Stimulated activated CD8-positive, alpha-beta memory T cell treated with anti-CD3 and anti-CD28 coated beads, Interleukin-4, amount 100 ng/mL, for 1 hour (primary cell): ENCODE measurements around the gene KPNB1.

ENCODE experiments used
- DNase-seq, 2 donors: peaks; one replicate each; pipeline ENCODE4 v3.0.0-alpha.2; 2020; ENCODE audit warnings: low read depth in 2 of 2, low spot score in 1 of 2

Gene KPNB1

DNA sequence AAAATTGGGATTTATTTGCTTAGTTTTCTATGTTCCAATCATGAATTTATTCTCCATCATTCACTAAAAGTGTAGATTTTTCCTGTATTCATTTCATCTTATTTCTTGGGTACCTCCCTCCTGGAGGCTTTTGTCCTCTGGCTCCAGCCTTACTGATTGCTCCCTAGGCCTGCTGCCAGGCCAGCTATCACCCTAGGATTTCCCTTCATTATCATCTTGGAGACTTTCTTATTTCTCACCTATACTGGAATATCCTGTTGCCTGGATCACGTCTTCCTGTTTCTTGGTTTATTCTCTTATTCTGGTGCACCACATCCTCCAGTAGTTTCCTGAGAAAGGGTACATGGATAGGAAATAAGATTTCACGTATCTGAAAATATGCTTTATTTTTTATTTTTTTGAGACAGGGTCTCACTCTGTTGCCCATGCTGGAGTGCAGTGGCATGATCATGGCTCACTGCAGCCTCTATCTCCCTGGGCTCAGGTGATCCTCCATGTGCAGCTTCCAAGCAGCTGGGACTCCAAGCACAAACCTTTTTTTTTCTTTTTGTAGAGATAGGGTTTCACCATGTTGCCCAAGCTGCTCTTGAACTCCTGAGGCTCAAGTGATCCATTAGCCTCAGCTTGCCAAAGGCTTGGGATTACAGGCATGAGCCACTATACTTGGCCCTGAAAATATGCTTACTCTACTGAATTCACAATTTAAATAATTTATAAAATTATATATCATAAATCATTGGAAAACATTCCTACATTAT lies 13.3 kb upstream of the KPNB1 start:
- DNase-seq, result no peak

DNA sequence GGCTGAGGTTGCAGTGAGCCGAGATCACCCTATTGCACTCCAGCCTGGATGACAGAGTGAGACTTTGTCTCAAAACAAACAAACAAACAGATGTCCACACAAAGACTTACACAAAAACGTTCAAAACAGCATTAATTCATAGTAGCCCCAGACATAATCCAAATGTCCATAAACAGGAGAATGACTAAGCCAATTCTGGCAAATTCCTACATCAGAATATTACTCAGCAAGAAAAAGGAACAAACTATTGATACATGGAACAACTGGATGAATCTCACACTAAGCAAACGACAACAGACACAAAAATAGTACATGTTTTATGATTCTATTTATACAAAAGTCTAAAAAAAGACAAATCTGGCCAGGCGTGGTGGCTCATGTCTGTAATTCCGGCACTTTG lies 10.8 kb upstream of the KPNB1 start:
- DNase-seq, result no peak

DNA sequence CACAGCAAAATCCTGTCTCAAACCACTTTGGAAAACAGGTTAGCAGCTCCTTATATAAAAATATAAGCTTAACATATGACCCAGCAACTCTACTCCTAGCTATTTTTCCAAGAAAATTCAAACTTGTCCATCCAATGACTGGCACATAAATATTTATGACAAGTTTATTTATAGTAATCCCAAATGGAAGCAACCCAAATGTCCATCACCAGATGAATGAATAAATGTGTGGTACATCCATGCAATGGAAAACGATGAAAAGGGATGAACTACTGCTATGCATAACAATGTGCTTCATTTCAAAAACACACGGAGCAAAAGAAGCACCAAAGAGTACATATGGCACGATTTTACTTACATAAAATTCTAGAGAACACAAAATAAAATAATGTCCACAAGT lies 9.6 kb upstream of the KPNB1 start:
- no peak for DNase-seq

DNA sequence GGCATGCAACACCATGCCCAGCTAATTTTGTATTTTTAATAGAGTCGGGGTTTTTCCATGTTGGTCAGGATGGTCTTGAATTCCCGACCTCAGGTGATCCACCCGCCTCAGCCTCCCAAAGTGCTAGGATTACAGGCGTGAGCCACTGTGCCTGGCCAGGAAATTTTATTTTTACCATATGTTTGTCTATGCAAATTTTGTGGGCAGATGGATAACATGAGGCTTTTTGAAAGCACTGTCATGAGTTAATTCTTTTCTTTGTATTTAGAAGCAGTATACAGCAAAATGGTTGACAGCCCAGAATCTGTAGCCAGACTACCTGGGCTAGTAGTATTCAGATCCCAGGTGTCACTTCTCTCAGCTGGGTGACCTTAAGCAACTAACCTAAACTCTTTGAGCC lies 8.5 kb upstream of the KPNB1 start:
- no peak for DNase-seq

DNA sequence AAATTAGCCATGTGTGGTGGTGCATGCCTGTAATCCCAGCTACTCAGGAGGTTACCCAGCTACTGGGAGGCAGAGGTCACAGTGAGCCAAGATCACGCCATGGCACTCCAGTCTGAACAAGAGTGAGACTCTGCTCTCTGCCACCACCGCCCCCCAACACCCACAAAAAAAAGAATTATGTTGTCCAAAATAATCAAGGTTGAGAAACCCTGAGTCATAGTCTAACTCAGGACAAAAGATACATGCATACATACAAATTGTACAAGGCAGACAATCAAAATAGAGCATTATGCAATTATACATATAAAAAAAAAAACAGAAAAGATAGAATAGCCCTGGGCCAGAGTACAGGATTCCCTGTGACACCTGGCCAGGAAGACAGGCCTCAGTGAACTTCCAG lies 6.6 kb upstream of the KPNB1 start:
- no peak for DNase-seq

DNA sequence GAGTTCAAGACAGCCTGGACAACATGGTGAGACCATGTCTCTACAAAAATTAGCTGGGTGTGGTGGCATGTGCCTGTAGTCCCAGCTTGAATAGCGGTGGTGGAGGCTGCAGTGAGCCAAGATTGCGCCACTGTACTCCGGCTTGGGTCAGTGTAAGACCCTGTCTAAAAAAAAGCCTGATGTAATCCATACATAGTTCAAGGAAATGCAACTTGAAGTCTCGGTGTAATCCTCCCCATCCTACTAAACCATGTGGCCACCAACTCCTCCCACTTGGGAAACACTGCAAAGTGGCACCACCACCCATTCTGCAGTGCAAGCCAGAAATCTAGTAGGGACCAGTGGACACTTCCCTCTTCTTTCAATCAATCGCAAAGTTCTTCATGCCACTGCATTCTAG lies 5.4 kb upstream of the KPNB1 start:
- DNase-seq, result no peak

DNA sequence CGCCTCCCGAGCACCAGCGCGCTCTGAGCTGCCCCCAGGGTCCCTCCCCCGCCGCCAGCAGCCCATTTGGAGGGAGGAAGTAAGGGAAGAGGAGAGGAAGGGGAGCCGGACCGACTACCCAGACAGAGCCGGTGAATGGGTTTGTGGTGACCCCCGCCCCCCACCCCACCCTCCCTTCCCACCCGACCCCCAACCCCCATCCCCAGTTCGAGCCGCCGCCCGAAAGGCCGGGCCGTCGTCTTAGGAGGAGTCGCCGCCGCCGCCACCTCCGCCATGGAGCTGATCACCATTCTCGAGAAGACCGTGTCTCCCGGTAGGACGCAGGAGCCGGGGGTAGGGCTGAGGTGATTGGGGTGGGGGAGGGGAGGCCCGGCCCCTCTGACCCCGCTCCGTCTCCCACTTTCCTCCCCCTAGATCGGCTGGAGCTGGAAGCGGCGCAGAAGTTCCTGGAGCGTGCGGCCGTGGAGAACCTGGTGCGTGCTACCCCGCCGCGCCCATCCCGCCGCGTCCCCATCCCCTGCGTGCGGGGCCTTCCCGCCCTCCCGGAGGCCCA lies 329 bp downstream of the KPNB1 start:
- peak in 1 of 2 donors; percentile 17 for DNase-seq

DNA sequence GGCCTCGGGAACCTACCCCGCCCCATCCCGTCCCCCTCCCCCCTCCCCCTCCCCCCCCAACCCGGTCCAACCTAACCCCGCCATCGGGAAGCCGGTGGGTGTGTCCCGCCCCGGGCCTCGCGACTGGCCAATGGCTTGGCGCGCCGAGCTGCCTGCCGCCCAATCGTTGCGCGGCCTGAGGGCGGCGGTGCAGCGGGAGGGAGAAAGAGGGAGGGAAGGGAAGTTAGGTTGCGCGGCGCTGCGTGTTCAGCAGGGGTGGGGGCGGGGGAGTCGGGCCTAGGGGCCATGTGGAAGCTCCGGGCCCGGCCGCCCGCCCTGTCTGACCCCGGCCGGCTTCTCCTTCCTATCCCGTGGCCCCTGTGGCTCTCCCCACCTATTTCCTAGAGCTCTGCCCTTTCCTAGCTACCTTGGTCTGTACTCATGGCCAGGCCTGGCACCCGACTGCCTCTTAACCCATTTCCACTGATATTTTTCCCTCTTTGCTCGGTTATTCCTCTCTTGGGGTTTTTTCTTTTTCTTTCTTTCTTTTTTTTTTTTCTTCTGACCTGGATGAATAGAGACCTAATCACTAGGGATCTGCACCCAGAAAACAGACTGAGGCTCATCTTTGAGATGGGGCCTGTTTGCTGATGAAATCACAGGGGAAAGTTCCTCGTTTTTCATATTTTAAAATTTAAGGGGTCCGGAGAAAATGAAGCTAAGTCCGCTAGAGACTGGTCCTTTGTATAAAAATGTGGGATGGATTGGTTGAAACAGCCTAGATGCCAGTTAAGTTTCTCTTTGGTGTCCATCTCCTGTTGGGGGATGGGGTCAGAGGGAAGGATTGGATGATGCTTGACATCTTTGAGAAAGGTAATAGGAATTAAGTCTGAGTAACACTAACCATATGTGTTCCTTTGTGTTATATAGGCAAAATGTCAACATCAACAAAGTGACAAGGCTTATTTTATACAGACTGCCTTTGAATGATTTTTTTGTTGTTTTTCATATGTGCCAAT lies 1.1 kb downstream of the KPNB1 start:
- peak; percentile 80 to 84 for DNase-seq

DNA sequence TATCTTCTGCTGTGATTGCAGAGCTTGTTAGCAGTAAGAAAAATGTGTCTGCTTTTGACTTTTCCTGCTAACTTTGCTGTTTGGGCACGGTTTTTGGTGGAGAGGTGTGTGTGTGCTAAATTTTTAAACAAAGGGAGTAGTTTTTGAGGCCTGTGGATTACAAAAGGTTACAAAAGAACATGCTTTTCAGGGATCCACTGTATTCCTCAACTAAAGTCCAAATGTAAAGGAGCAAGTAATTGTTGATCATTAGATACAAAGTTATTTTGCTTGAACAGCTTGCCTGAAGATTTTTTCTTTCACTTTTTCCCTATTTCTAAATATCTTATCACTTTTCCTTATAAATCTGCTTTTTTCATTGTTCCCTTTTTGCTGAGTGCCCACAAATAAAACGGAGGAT lies 2.0 kb downstream of the KPNB1 start:
- DNase-seq, result no peak

DNA sequence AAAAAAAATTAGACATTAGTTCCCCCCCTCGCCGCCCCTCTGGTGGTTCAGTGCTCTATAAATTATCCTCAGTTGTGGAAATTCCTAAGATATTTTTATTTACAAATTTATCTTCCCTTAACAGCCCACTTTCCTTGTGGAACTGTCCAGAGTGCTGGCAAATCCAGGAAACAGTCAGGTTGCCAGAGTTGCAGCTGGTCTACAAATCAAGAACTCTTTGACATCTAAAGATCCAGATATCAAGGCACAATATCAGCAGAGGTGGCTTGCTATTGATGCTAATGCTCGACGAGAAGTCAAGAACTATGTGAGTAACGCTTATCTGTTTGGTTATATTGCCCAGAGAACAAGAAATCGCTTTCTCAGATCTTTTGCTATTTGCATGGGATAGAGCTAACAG lies 2.9 kb downstream of the KPNB1 start:
- DNase-seq, result no peak

DNA sequence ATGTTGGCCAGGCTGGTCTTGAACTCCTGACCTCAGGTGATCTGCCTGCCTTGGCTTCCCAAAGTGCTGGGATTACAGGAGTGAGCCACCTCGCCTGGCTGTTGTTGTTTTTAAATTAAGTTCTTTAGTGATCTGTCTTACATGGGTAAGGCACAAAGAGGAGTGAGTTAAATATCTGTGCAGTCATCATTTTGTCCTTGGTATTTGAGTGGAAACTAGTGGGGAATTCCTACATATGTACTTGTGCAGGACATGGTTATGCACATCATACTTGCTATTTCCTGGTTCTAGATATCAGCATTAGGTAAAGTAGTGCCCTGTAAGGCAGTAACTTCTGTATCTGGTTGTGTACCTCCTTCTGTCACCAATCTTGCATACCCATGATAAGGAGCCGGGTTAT lies 3.7 kb downstream of the KPNB1 start:
- DNase-seq, result no peak

DNA sequence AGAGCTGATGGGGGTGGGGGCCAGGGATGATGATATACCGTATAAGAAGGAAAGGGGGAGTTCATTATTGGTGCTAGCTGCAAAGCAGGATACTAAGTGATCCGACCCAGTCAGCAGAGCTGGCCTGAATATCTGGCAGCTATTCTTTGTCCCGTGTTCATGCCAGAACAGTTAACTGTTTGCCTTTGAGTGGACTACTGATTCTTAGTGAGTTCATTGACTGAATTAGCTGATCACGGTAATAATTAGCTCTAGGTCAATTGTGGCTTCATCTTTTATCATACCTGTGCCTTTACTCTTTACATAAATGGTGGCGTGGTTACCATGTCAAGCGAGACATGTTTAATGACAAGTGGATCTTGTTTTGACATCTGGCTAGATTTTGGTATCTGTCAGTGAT lies 5.3 kb downstream of the KPNB1 start:
- no peak for DNase-seq

DNA sequence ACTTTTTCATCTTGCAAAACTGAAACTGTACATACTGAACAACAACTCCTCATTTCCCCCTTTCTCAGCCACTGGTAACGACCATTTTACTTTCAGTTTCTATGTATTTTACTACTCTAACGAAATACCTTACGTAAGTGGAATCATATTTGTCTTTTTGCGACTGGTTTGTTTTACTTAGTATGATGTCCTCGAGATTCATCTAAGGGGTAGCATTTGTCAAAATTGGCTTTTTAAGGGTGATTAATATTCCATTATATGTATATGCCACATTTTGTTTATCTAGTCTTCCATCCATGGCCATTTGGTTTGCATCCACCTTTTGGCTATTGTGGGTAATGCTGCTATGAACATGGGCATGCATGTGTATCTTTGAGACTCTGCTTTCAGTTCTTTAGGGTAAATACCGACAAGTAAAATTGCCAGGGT lies 10.4 kb downstream of the KPNB1 start:
- no peak for DNase-seq

DNA sequence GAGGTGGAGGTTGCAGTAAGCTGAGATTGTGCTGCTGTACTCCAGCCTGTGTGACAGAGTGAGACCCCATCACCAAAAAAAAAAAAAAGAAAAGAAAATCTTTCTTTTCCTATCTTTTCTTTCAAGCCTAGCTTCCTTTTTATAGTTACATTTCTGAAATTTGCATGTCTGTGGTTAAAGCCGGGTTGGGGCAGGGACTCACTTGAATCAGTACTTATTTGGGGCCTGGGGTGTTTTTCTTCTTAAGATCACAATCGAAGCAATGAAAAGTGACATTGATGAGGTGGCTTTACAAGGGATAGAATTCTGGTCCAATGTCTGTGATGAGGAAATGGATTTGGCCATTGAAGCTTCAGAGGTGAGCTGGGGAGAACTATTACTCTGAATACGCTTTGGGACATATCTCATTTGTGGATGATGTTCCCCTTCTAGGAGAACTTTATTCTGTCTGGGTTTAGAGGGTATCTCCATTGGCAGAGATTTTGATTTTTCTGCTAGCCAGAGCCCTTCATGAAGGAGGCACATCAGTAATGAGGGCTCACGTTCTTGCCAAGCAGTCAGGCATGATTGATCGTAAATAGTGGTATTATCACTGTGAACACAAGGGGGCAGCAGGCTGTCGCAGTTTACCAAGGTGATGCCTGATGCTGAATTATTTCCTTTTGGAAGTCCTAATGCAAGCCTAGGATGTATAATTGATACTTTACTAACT lies 14.3 kb downstream of the KPNB1 start:
- DNase-seq, result peak; percentile 22 to 27

DNA sequence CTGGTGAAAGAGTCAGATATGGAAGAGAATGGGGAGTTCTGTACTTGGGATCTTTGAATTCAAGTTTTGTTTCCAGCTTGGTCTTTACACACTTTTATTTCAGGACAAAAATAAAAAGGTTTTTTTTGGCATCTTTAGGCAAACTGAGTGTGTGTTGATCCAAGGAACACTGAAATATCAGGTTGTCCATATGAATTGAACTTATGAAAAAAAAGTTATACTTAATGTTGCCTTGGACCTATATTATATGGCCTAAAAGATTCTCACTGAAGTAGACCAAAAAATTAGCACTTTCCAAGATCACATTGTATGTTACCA lies 14.9 kb downstream of the KPNB1 start:
- DNase-seq, result no peak

DNA sequence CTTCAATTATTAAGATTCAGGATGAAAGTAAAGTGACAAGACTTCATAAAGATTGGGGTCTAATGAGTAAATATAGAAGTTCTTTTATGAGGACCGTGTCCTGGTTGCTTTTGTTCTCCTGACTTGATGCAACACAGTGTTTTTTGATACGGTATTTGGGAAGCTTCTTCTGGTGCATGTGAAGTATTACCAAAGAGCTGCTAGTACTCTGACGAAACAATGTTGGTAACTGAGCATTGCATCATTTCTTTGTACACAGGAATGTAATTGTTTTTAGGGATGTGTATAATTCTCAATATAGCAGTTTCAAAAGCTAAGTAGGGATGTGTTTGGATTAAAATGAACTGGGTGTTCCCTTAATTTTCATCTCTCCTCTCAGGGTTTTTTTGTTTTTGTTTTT lies 15.9 kb downstream of the KPNB1 start:
- no peak for DNase-seq

DNA sequence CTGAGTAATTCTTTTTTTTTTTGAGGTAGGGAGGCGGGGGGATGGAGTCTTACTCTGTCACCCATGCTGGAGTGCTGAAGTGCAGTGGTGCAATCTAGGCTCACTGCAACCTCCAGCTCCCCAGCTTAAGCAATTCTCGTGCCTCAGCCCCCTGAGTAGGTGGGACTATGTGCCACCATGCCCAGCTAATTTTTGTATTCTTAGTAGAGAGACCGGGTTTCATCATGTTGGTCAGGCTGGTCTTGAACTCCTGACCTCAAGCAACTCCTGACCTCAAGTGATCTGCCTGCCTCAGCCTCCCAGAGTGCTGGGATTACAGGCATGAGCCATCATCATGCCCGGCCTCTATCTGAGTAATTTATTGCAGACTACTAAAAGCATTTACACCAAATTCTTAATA lies 19.4 kb downstream of the KPNB1 start:
- DNase-seq, result no peak

DNA sequence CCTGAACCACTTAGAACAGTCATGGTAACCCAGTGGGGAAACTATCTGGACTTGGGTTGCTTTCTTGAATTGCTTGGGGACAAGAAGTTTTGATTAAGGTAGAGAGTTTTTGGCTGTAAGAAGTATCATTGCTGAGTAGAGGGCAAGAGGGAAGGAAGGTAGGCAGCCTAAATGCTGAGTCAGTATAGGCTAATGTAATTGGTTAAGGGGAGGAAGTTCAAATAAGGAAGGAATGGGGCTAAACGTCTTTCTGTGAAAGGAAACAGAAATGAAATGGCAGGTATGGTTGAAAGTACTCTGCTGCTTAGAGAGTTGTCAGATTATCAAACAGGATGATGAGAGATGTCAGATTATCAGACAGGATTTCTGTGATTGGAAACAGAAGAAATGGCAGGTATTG lies 20.3 kb downstream of the KPNB1 start:
- DNase-seq, result no peak

DNA sequence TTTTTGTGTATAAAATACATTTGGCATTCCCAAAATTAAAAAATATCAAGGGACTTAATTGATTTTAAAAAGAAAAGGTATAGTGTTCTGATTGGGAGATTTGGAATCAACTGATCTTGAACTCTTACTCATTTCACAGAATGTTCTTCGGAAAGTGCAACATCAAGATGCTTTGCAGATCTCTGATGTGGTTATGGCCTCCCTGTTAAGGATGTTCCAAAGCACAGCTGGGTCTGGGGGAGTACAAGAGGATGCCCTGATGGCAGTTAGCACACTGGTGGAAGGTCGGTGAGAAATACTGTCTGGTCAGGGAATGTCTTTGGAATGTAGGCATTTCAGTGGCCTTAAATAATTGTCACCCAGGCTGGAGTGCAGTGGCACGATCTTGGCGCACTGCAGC lies 24.8 kb downstream of the KPNB1 start:
- DNase-seq, result no peak

DNA sequence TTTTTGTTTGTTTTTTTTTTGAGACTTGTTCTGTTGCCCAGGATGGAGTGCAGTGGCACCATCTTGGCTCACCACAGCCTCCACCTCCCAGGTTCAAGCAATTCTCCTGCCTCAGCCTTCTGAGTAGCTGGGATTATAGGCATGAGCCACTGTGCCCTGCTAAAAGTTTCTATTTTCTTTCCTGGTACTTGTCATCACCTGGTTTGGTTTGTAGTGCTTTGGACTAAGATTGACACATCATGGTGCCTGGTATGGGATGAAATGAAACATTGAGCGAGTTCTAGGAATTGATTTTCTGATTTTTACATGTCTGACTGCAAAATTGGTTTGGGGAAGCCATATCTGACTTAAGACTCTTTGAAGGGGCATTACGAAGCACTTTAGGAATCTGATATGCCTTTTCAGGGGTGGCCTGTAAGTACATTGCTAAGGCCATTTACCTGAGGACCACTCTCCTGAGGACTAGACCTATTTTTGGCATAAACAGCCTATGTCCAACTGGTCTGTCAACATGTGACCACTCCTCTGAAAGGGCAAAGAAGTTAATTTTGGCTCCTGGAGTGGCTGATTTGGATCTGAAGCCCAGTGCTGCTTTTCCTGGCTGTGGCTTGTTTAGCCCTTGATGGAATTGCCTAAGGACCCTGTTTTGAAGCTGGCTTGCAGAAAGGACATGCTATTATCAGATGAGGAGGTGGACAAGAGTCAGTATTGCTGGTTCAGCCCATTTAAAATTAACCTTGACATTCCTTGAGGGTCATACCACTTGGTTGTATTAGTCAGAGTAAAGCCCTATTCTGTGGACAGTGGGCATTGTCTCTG lies 25.9 kb downstream of the KPNB1 start:
- no peak for DNase-seq

DNA sequence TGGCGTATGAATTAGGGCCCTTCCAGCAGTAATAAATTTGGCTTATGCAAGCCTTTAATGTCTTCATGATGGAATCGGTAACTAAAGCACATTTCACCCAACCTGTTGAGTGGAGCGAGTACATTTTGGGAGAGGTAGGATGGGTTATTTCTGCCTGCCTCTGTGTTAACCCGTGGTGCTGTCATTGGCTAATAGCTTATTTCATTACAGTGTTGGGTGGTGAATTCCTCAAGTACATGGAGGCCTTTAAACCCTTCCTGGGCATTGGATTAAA lies 26.4 kb downstream of the KPNB1 start:
- no peak for DNase-seq
